Measurements from ENCODE around the gene CLEC16A. TPM values are rescaled to one million over a fixed set of nuclear protein-coding genes. Genes with fewer than 3 reads are reported as not detected.

Gene CLEC16A
- total RNA-seq, 1 donor from 2014 or later: 15.8 TPM

DNA sequence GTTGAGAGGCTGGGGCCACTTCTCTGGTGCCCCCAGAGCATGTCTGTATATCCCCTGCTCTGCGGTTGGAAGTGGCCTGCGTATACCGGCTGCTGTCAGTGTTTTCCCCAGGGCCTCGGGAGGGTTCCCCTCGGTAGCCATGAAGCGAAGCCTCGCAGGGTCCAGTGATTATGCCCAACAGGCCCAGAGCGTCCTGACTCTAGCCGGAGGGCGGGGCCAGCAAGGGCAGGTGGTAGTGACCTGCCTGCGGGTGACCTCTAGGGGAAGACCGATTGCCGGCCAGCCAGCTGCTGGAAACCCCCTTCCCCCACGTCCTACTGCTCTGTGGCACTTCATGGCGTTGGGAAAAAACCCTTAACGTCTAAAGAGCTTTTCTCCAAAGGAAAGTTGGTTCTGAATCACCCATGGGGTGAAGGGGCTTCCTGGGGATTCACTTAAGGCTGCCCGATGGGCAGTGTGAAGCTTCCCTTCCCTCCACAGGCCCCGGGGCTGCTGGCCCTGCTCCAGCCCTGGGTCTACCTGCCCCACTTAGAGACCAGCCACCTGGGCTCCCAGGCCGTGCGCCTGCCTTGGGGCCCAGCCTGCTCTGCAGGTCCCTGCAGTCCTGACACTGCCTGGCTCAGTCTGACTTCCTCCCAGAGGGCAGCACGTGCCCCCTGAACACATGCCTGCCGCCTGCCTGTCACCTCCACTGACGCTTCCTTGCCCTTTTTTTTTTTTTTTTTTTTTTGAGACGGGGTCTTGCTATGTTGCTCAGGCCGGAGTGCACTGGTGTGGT, 238.9 kb downstream of the CLEC16A start:
- FAIRE-seq (no peak), DNase-seq (ENCODE audit: low read depth) (no peak)
- H3K4me3 ChIP-seq (ENCODE audit: low read depth, low read length): no peak overlapping the region
- TF ChIP-seq, protein P1, sequence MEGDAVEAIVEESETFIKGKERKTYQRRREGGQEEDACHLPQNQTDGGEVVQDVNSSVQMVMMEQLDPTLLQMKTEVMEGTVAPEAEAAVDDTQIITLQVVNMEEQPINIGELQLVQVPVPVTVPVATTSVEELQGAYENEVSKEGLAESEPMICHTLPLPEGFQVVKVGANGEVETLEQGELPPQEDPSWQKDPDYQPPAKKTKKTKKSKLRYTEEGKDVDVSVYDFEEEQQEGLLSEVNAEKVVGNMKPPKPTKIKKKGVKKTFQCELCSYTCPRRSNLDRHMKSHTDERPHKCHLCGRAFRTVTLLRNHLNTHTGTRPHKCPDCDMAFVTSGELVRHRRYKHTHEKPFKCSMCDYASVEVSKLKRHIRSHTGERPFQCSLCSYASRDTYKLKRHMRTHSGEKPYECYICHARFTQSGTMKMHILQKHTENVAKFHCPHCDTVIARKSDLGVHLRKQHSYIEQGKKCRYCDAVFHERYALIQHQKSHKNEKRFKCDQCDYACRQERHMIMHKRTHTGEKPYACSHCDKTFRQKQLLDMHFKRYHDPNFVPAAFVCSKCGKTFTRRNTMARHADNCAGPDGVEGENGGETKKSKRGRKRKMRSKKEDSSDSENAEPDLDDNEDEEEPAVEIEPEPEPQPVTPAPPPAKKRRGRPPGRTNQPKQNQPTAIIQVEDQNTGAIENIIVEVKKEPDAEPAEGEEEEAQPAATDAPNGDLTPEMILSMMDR (IDR thresholded peaks at IDR 0.05; ENCODE audit: insufficient read depth, low read length, severe bottlenecking): no peak
- peaks cover 4% of the 10 kb centered on the region for H3K36me3 ChIP-seq (ENCODE audit: control insufficient read depth, insufficient read depth, low read length)
- H3K27me3 ChIP-seq (ENCODE audit: control insufficient read depth, insufficient read depth, low read length): no peaks in the 10 kb centered on the region

DNA sequence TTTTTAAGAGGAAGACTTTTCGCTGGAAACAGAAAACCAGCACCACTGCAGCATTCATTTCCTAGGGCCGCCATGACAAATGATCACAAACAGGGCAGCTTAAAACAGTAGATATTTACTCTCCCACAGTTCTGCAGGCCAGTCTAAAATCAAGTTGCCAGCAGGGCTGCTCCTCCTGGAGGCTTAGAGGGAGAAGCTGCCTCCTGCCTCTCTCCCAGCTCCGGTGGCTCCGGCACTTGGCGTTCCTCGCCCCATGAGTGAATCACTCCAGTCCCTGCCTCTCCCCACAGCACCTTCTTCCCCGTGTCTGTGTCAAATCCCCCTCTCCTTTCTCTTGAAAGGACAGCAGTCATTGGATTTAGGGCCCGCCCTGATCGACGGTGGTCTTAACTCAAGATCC, 239.6 kb downstream of the CLEC16A start:
- no peak overlapping the region for H3K4me3 ChIP-seq (ENCODE audit: low read depth, low read length)
- H3K36me3 ChIP-seq (ENCODE audit: control insufficient read depth, insufficient read depth, low read length): peaks cover 4% of the 10 kb centered on the region
- H3K27me3 ChIP-seq (ENCODE audit: control insufficient read depth, insufficient read depth, low read length): no peaks in the 10 kb centered on the region
- FAIRE-seq: no peak
- DNase-seq (ENCODE audit: low read depth): no peak
- TF ChIP-seq, protein P1 (IDR thresholded peaks at IDR 0.05; ENCODE audit: insufficient read depth, low read length, severe bottlenecking): no peak

DNA sequence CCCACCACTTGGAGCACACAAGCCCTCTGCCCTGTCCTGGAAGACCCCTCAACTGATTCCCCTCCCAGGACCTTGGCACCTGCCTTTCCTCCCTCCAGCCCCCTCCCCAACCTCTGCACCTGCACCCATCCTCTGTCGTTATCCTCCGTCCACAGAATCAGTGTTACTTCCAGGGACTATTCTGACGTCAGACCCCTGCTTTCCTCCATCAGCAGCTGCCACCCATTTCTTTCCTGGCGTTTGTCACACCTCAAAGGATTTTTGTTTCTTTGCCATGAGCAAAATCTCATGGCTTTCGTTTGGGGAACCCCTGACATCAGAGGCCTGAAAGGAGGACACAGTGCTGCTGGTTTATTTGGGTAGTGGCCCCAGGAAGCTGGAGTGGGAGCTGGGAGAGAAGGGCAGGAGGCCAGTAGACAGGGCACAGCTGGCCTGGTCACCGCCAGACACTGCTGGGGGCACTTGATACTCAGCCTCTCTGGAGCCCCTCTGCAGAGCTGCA, 243.2 kb downstream of the CLEC16A start:
- no peak for FAIRE-seq
- TF ChIP-seq, protein P1 (IDR thresholded peaks at IDR 0.05; ENCODE audit: insufficient read depth, low read length, severe bottlenecking): no peak
- H3K36me3 ChIP-seq (ENCODE audit: control insufficient read depth, insufficient read depth, low read length): no peaks in the 10 kb centered on the region
- H3K27me3 ChIP-seq (ENCODE audit: control insufficient read depth, insufficient read depth, low read length): no peaks in the 10 kb centered on the region
- H3K4me3 ChIP-seq (ENCODE audit: low read depth, low read length): no peak overlapping the region
- no peak for DNase-seq (ENCODE audit: low read depth)

DNA sequence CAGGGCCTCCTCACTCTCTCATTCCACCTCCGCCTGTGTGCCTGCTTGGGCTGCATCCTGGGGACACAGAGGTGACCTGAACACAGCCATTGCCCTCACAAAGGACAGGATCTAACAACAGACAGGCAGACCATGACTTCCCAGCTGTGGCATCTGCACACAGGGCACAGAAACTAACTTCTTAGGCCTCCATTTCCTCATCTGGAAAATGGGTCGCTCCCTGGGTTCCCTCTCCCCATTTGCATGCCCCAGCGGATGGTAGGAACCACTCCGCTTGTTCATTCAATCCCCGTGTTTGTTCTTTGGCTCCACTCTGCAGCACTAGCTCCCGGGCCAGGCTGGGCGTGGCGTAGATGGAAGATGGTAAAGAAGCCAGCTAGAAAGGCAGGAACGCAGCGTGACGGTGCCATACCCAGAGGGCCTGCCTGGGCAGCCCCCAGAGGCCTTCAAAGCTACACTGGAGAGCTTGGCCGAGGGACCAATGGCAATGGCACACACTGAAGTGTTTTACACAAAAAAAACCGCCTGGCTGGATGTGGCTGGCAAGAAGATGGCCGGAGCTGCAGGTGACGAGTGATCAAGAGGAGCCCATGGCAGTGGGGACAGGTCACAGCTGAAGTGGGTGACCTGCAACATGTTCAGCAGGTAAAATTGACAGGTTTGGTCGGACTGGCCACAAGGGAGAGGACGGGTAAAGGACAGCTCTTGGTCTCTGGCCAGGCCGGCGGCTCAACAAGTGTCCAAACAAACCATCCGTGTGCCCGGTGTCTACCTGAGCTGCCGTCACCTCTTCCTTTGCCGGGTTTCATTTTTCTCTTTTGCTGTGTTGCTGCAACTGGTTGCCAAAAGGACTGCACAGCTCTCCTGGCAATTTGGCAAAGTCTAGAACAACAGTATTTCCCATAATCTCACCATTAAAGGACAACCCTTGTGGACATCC, 244.7 kb downstream of the CLEC16A start:
- TF ChIP-seq, protein P1 (IDR thresholded peaks at IDR 0.05; ENCODE audit: insufficient read depth, low read length, severe bottlenecking): no peak
- Histone ChIP-seq H3K36me3 (ENCODE audit: control insufficient read depth, insufficient read depth, low read length) (no peaks in the 10 kb centered on the region), H3K27me3 (ENCODE audit: control insufficient read depth, insufficient read depth, low read length) (no peaks in the 10 kb centered on the region), H3K4me3 (ENCODE audit: low read depth, low read length) (no peak overlapping the region)
- FAIRE-seq: peak; percentile 36
- DNase-seq (ENCODE audit: low read depth): peak; percentile 50

DNA sequence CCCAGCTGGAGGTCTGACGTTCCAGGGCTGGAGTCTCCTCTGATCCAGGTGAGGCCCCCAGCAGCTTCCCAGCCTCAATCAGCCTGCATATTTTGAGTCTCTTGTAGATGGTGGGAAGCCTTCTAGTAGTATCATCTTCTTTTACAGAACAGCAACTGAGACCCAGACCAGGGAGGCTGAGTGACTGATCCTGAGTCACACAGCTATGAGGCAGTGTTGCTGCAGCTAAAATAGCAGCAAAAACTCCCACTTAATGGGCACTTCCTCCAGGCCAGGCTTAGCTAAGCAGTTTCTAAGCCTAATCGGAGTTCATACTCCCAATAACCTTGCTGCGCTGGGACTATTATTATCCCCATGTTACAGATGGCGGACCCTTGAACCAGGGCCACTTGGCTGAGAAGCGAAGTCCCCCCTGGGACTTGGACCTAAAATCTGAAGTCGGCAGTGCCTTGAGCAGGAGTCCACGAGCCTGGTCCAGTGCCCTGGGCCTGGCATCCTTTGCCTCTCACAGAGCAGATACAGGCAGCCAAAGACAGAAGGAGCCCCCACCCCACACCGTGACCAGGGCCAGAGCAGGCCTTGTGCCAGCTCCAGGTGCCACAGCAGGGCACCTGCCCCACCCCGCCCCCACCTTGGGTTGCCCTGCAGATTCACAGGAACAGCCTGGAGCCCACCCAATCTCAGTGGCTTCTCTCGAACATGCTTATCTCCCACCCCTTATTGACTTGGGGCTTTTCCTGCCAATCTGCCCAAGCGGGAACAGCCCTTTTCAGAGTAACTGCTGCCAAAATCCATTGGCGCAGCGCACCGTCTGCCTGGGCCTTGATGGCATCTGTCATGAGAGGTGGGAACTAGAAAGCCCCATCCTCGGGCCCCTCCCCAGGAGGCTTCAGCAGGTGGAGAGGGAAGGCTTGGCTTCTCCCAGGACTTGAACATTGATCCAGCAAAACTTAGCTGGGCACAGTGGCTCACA, 246.5 kb downstream of the CLEC16A start:
- H3K27me3 ChIP-seq (ENCODE audit: control insufficient read depth, insufficient read depth, low read length): no peaks in the 10 kb centered on the region
- no peak overlapping the region for H3K4me3 ChIP-seq (ENCODE audit: low read depth, low read length)
- no peaks in the 10 kb centered on the region for H3K36me3 ChIP-seq (ENCODE audit: control insufficient read depth, insufficient read depth, low read length)
- FAIRE-seq: no peak
- DNase-seq (ENCODE audit: low read depth): peak; percentile 68
- TF ChIP-seq, protein P1 (IDR thresholded peaks at IDR 0.05; ENCODE audit: insufficient read depth, low read length, severe bottlenecking): no peak

All from bronchial epithelial cell (primary cell).